HEK293T (cell line): ENCODE data around the gene ZNF341.

Experiments used
- ELF4 ChIP-seq: fragments of 450-650 bp; IDR thresholded peaks from 2 replicates; pipeline ENCODE4 v1.6.1; 2017; ENCODE audit warnings: antibody characterized with exemption
- FOXK2 ChIP-seq: fragments of 450-650 bp; IDR thresholded peaks from 2 replicates; pipeline ENCODE4 v1.6.1; 2016; ENCODE audit warnings: mild to moderate bottlenecking
- FOXM1 ChIP-seq: fragments of 450-650 bp; IDR thresholded peaks from 2 replicates; pipeline ENCODE4 v1.6.1; 2017; ENCODE audit warnings: mild to moderate bottlenecking, borderline replicate concordance
- NFRKB ChIP-seq: fragments of 450-650 bp; IDR thresholded peaks from 2 replicates; pipeline ENCODE4 v1.6.1; 2016; ENCODE audit warnings: mild to moderate bottlenecking, moderate library complexity
- SP1 ChIP-seq: fragments of 450-650 bp; IDR thresholded peaks from 2 replicates; pipeline ENCODE4 v1.6.1; 2017
- ZNF384 ChIP-seq: fragments of 450-650 bp; IDR thresholded peaks from 2 replicates; pipeline ENCODE4 v1.6.1; 2016

DNA sequence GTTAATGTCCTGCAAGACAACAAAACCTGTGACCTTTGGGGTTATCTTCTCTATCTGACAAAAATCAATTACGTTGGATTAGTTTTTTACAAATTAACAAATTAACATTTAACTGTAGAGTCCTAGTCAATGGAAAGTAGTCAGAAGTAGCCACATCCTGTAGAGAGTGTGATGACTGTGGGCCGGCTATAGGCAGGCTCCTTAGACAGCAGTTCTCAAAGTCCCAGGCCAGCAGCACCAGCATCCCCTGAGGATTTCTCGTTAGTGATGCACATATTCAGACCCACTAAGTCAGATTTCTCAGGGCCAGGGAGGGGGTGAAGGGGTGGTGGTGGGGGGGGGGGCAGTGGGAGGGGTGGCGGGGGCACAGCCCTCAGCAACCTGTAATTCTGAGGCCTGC lies 37.2 kb downstream of the ZNF341 start:
- TF ChIP-seq FOXM1 = no peak
- TF ChIP-seq NFRKB = no peak
- TF ChIP-seq FOXK2 = no peak
- TF ChIP-seq ELF4 = no peak
- no peak for TF ChIP-seq ZNF384
- no peak for TF ChIP-seq SP1
